Neuronal stem cell (in vitro differentiated cells): ENCODE measurements around the gene SPCS1.

Experiments used
- DNase-seq: peaks from one replicate; pipeline ENCODE4 v3.0.0-alpha.2; 2013; ENCODE audit warnings: low spot score
- H2AFZ ChIP-seq: one replicate; pipeline ENCODE4 v1.6.1; 2013; ENCODE audit warnings: mild to moderate bottlenecking, low read length, inconsistent platforms
- H2AK5ac ChIP-seq: 2 replicates; pipeline ENCODE4 v1.6.1; 2013; ENCODE audit warnings: low read depth, mild to moderate bottlenecking, inconsistent platforms, low read length, moderate library complexity, mixed read lengths
- H2BK120ac ChIP-seq: 2 replicates; pipeline ENCODE4 v1.6.1; 2013; ENCODE audit warnings: low read depth, mild to moderate bottlenecking, inconsistent platforms, low read length, moderate library complexity, mixed read lengths
- H2BK12ac ChIP-seq: one replicate; pipeline ENCODE4 v1.6.1; 2013; ENCODE audit warnings: low read length, inconsistent platforms
- H2BK15ac ChIP-seq: 2 replicates; pipeline ENCODE4 v1.6.1; 2013; ENCODE audit warnings: mild to moderate bottlenecking, low read length, inconsistent platforms, mixed read lengths
- H2BK5ac ChIP-seq: one replicate; pipeline ENCODE4 v1.6.1; 2013; ENCODE audit warnings: inconsistent platforms, mild to moderate bottlenecking, low read length, moderate library complexity
- H3K14ac ChIP-seq: one replicate; pipeline ENCODE4 v1.6.1; 2013; ENCODE audit warnings: low read length, inconsistent platforms
- H3K18ac ChIP-seq: 2 replicates; pipeline ENCODE4 v1.6.1; 2013; ENCODE audit warnings: low read length, inconsistent platforms
- H3K23ac ChIP-seq: 2 replicates; pipeline ENCODE4 v1.6.1; 2013; ENCODE audit warnings: low read depth, mild to moderate bottlenecking, mixed read lengths, low read length, inconsistent platforms; ENCODE audit not compliant: poor library complexity
- H3K27ac ChIP-seq: replicated peaks from 3 replicates; pipeline ENCODE4 v1.5.1; 2013; ENCODE audit warnings: low read length, inconsistent platforms
- H3K27me3 ChIP-seq, 3 experiments: 2 replicates each; pipeline ENCODE4 v1.6.1; 2013; ENCODE audit warnings: low read length in 3 of 3, mild to moderate bottlenecking in 2 of 3, inconsistent platforms in 1 of 3, low read depth in 1 of 3, mixed read lengths in 1 of 3, moderate library complexity in 1 of 3; ENCODE audit not compliant: control insufficient read depth in 3 of 3, insufficient read depth in 3 of 3
- H3K36me3 ChIP-seq, 2 donors: replicated peaks in 1 of 2; 2 replicates each; pipeline ENCODE4 v1.6.1; 2013; ENCODE audit warnings: low read length in 2 of 2; ENCODE audit not compliant: control insufficient read depth in 2 of 2, insufficient read depth in 2 of 2
- H3K4ac ChIP-seq: 2 replicates; pipeline ENCODE4 v1.6.1; 2013; ENCODE audit warnings: inconsistent platforms, mild to moderate bottlenecking, low read length, moderate library complexity
- H3K4me1 ChIP-seq, 2 donors: 1 replicate in 1 of 2; 2 replicates in 1 of 2; pipeline ENCODE4 v1.6.1; 2013; ENCODE audit warnings: low read length in 2 of 2, low read depth in 1 of 2; ENCODE audit not compliant: control insufficient read depth in 2 of 2, insufficient read depth in 1 of 2
- H3K4me2 ChIP-seq: one replicate; pipeline ENCODE4 v1.6.1; 2013; ENCODE audit warnings: mild to moderate bottlenecking, low read length, inconsistent platforms; ENCODE audit not compliant: insufficient read depth, poor library complexity, severe bottlenecking
- H3K4me3 ChIP-seq, 2 donors: 2 replicates each; pipeline ENCODE4 v1.5.1; 2013; ENCODE audit warnings: low read length in 2 of 2, mild to moderate bottlenecking in 2 of 2, inconsistent platforms in 1 of 2, moderate library complexity in 1 of 2
- H3K79me1 ChIP-seq: one replicate; pipeline ENCODE4 v1.6.1; 2013; ENCODE audit warnings: low read depth, mild to moderate bottlenecking, inconsistent platforms, low read length, moderate library complexity
- H3K9ac ChIP-seq: one replicate; pipeline ENCODE4 v1.6.1; 2013; ENCODE audit warnings: mild to moderate bottlenecking, low read depth, low read length, inconsistent platforms; ENCODE audit not compliant: poor library complexity
- H3K9me3 ChIP-seq, 2 donors: replicated peaks in 1 of 2; 2 replicates each; pipeline versions ENCODE3 to v1.6.1; 2013; ENCODE audit warnings: low read length in 2 of 2, mild to moderate bottlenecking in 2 of 2, inconsistent platforms in 1 of 2, low read depth in 1 of 2, mixed read lengths in 1 of 2, moderate library complexity in 1 of 2; ENCODE audit not compliant: control insufficient read depth in 2 of 2, insufficient read depth in 1 of 2
- H4K8ac ChIP-seq: one replicate; pipeline ENCODE4 v1.6.1; 2013; ENCODE audit warnings: low read depth, mild to moderate bottlenecking, inconsistent platforms, low read length, moderate library complexity
- H4K91ac ChIP-seq: one replicate; pipeline ENCODE4 v1.6.1; 2013; ENCODE audit warnings: low read length, low read depth, mild to moderate bottlenecking, inconsistent platforms; ENCODE audit not compliant: poor library complexity
- WGBS, 2 donors: extraction: QIAGEN DNeasy Blood & Tissue Kit; methylation state at CpG; one replicate each; pipeline ENCODE4 v1.1.7; 2013; ENCODE audit warnings: missing lambda C conversion rate in 2 of 2, mixed read lengths in 1 of 2; ENCODE audit not compliant: insufficient read length in 2 of 2, insufficient replicate concordance in 1 of 2; ENCODE audit errors: extremely low coverage in 2 of 2; 5-methylcytosine and 5-hydroxymethylcytosine counted together

The SPCS1 gene

DNA sequence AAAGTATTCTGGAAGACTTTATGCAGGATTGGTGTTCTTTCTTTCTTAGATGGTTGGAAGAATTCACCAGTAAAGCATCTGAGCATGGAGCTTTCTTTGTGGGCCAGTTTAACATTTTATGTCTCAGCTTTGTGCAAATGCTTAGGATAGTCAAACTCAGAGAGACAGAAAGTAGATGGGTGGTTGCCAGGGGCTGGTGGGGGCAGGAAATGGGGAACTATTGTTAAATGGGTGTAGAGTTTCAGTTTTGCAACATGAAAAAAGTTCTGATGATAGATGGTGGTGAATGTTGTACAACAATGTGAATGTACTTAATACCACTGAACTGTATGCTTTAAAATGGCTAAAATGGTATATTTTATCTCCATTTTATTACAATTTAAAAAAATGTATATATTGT lies 24.8 kb downstream of the SPCS1 start:
- no peak overlapping the region for H4K91ac ChIP-seq
- H3K4me3 ChIP-seq: no peak overlapping the region
- no peaks in the 10 kb centered on the region for H3K4me1 ChIP-seq
- no peak for DNase-seq
- peaks cover 4 to 53% of the 10 kb centered on the region in 2 donors for H3K9me3 ChIP-seq
- H2BK12ac ChIP-seq: no peak overlapping the region
- no peak overlapping the region for H2BK120ac ChIP-seq
- no peak overlapping the region for H3K23ac ChIP-seq
- no peak overlapping the region for H2AFZ ChIP-seq
- H3K4ac ChIP-seq: no peak overlapping the region
- H3K14ac ChIP-seq: no peak overlapping the region
- H3K27ac ChIP-seq: no peak overlapping the region
- H3K27me3 ChIP-seq: no peaks in the 10 kb centered on the region
- H3K36me3 ChIP-seq: peaks cover 16 to 68% of the 10 kb centered on the region in 2 donors
- no peak overlapping the region for H2BK5ac ChIP-seq
- H2BK15ac ChIP-seq: no peak overlapping the region
- H3K4me2 ChIP-seq: no peak overlapping the region
- no peak overlapping the region for H3K9ac ChIP-seq
- H4K8ac ChIP-seq: no peak overlapping the region
- H3K79me1 ChIP-seq: no peaks in the 10 kb centered on the region
- H2AK5ac ChIP-seq: no peak overlapping the region
- H3K18ac ChIP-seq: no peak overlapping the region

DNA sequence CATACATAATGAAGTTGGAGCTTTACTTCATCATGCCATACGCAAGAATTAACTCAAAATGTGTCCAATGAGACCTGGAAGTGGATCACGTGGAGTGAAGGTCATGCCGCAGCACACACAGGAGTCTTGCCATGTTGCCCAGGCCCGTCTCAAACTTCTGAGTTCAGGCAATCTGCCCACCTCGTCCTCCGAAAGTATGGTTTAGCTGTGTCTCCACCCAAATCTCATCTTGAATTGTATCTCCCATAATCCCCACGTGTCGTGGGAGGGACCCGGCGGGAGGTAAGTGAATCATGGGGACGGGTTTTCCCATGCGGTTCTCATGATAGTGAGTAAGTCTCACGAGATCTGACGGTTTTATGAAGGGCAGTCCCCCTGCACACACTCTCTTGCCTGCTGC lies 25.7 kb downstream of the SPCS1 start:
- no peak overlapping the region for H2BK120ac ChIP-seq
- H3K4me1 ChIP-seq: no peaks in the 10 kb centered on the region
- peaks cover 4 to 56% of the 10 kb centered on the region in 2 donors for H3K9me3 ChIP-seq
- H3K18ac ChIP-seq: no peak overlapping the region
- H3K27ac ChIP-seq: no peak overlapping the region
- H2BK15ac ChIP-seq: no peak overlapping the region
- H3K27me3 ChIP-seq: no peaks in the 10 kb centered on the region
- DNase-seq: no peak
- no peak overlapping the region for H3K4ac ChIP-seq
- H3K79me1 ChIP-seq: no peaks in the 10 kb centered on the region
- no peak overlapping the region for H2AFZ ChIP-seq
- no peak overlapping the region for H4K91ac ChIP-seq
- H3K4me3 ChIP-seq: no peak overlapping the region
- no peak overlapping the region for H3K9ac ChIP-seq
- H2BK12ac ChIP-seq: no peak overlapping the region
- H2BK5ac ChIP-seq: no peak overlapping the region
- no peak overlapping the region for H2AK5ac ChIP-seq
- no peak overlapping the region for H3K23ac ChIP-seq
- WGBS, 2 donors: no CpG with 5 or more reads among the region's 14 CpGs
- H4K8ac ChIP-seq: no peak overlapping the region
- peaks cover 18 to 76% of the 10 kb centered on the region in 2 donors for H3K36me3 ChIP-seq
- no peak overlapping the region for H3K4me2 ChIP-seq
- no peak overlapping the region for H3K14ac ChIP-seq

DNA sequence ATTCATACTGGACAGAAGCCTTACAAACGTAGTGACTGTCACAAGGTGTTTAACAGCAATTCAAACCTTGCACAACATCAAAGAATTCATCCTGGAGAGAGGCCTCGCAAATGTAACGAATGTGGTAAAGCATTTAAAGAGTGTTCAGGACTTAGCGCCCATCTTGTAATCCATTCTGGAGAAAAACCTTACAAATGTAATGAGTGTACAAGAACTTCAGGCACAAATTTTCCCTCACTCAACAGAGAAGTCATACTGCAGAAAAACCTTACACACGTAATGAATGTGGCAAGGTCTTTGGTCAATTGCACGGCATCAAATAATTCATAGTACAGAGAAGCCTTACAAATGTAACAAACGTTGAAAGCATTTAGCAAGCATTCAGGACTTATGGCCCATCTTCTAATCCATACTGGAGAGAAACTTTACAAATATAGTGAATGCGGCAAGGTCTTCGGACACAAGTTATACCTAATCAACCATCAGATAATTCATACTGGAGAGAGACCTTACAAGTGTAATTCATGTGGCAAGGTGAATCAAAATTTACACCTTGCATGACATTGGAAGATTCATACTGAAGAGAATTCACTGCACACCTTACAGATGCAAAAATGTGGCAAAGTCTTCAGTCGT lies 27.5 kb downstream of the SPCS1 start:
- peaks cover 23 to 92% of the 10 kb centered on the region in 2 donors for H3K36me3 ChIP-seq

DNA sequence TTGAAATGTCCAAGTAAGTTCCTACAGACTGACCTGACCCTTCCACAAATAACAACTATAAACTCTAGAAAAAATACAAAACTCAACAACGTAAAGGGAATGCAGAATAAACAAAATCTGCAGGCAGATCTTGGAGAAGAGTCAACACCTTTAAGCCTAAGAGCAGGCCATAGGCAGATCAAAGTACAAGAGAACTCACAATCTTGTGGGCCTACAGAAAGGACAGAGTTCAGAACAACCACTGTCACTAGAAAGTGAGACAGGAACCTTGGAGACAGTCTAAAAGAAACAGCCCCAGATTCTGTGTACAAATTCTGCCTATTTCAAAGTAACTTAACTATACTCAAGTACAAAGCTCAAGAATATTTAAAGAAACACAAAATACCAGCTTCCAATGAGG lies 33.8 kb downstream of the SPCS1 start:
- no peak overlapping the region for H3K4me2 ChIP-seq
- H3K27me3 ChIP-seq: no peaks in the 10 kb centered on the region
- H3K23ac ChIP-seq: no peak overlapping the region
- H4K8ac ChIP-seq: no peak overlapping the region
- no peak overlapping the region for H2AFZ ChIP-seq
- H3K4me3 ChIP-seq: no peak overlapping the region
- no peak overlapping the region for H3K27ac ChIP-seq
- H3K4ac ChIP-seq: no peak overlapping the region
- H2BK5ac ChIP-seq: no peak overlapping the region
- no peaks in the 10 kb centered on the region for H3K4me1 ChIP-seq
- no peaks in the 10 kb centered on the region for H3K79me1 ChIP-seq
- no peak overlapping the region for H2BK120ac ChIP-seq
- peaks cover 33 to 96% of the 10 kb centered on the region in 2 donors for H3K36me3 ChIP-seq
- H3K14ac ChIP-seq: no peak overlapping the region
- no peak overlapping the region for H2BK15ac ChIP-seq
- H3K9ac ChIP-seq: no peak overlapping the region
- no peak overlapping the region for H2AK5ac ChIP-seq
- no peak overlapping the region for H3K18ac ChIP-seq
- no CpG with 5 or more reads among the region's 1 CpG for WGBS, 2 donors
- no peak overlapping the region for H2BK12ac ChIP-seq
- no peak for DNase-seq
- H4K91ac ChIP-seq: no peak overlapping the region
- H3K9me3 ChIP-seq: peaks cover 0 to 29% of the 10 kb centered on the region in 2 donors

More for the DNA sequence above, 27.5 kb downstream of the SPCS1 start:
- no peaks in the 10 kb centered on the region for H3K27me3 ChIP-seq
- no peak overlapping the region for H4K8ac ChIP-seq
- H3K4me1 ChIP-seq: no peaks in the 10 kb centered on the region
- no peak overlapping the region for H3K27ac ChIP-seq
- no peak for DNase-seq
- no peak overlapping the region for H2AK5ac ChIP-seq
- no peak overlapping the region for H2BK120ac ChIP-seq
- no peak overlapping the region for H3K9ac ChIP-seq
- H3K4me3 ChIP-seq: no peak overlapping the region
- peaks cover 4 to 49% of the 10 kb centered on the region in 2 donors for H3K9me3 ChIP-seq
- H3K18ac ChIP-seq: no peak overlapping the region
- H3K4me2 ChIP-seq: no peak overlapping the region
- H3K79me1 ChIP-seq: no peaks in the 10 kb centered on the region
- H3K23ac ChIP-seq: no peak overlapping the region
- no peak overlapping the region for H3K4ac ChIP-seq
- no CpG with 5 or more reads among the region's 10 CpGs for WGBS, 2 donors
- H3K14ac ChIP-seq: no peak overlapping the region
- H2BK5ac ChIP-seq: no peak overlapping the region
- no peak overlapping the region for H2AFZ ChIP-seq
- H4K91ac ChIP-seq: no peak overlapping the region
- no peak overlapping the region for H2BK12ac ChIP-seq
- no peak overlapping the region for H2BK15ac ChIP-seq
